Neural progenitor cell (in vitro differentiated cells): Measurements from ENCODE around the gene MGAT4B. TPM values are rescaled to one million over a fixed set of nuclear protein-coding genes. Genes with fewer than 3 reads are reported as not detected.

Experiments
- DNase-seq: peaks from one replicate; pipeline ENCODE4 v3.0.0-alpha.2; 2016; ENCODE audit warnings: low spot score
- H2AFZ ChIP-seq: fragments of 200-600 bp; sonication (generic); replicated peaks from 2 replicates; pipeline ENCODE4 v1.6.1; 2016; ENCODE audit warnings: antibody characterized with exemption
- H3F3A ChIP-seq: fragments of 200-600 bp; sonication (generic); 2 replicates; pipeline ENCODE4 v1.6.1; 2016; ENCODE audit warnings: antibody characterized with exemption, low read depth
- H3K27ac ChIP-seq: fragments of 200-600 bp; sonication (generic); 2 replicates; pipeline ENCODE4 v1.5.1; 2016; ENCODE audit warnings: mild to moderate bottlenecking
- H3K27me3 ChIP-seq: fragments of 200-600 bp; sonication (generic); 2 replicates; pipeline ENCODE4 v1.6.1; 2016; ENCODE audit warnings: mild to moderate bottlenecking, moderate library complexity
- H3K36me3 ChIP-seq: fragments of 200-600 bp; sonication (generic); 2 replicates; pipeline ENCODE4 v1.5.1; 2016
- H3K4me1 ChIP-seq: fragments of 200-600 bp; sonication (generic); 2 replicates; pipeline ENCODE4 v1.6.1; 2016; ENCODE audit warnings: mixed run types
- H3K4me2 ChIP-seq: fragments of 200-600 bp; sonication (generic); 2 replicates; pipeline ENCODE4 v1.6.1; 2016
- H3K4me3 ChIP-seq: fragments of 200-600 bp; sonication (generic); 2 replicates; pipeline ENCODE4 v1.5.1; 2016
- H3K79me2 ChIP-seq: fragments of 200-600 bp; sonication (generic); 2 replicates; pipeline ENCODE4 v1.6.1; 2016; ENCODE audit warnings: low read depth
- H3K9ac ChIP-seq: fragments of 200-600 bp; sonication (generic); 2 replicates; pipeline ENCODE4 v1.6.1; 2016
- H3K9me3 ChIP-seq: fragments of 200-600 bp; sonication (generic); 2 replicates; pipeline ENCODE4 v1.5.1; 2016; ENCODE audit warnings: low read depth
- H4K20me1 ChIP-seq: fragments of 200-600 bp; sonication (generic); 2 replicates; pipeline ENCODE4 v1.6.1; 2016; ENCODE audit warnings: low read depth
- H3K27ac Mint-ChIP-seq: 3 replicates; pipeline ENCODE4 v1.8.0; 2021; ENCODE audit warnings: mixed read lengths
- H3K27me3 Mint-ChIP-seq: 2 replicates; pipeline ENCODE4 v1.8.0; 2022; ENCODE audit warnings: low read depth, mild to moderate bottlenecking, inconsistent platforms, moderate library complexity, mixed read lengths; ENCODE audit not compliant: insufficient read depth
- H3K36me3 Mint-ChIP-seq: 3 replicates; pipeline ENCODE4 v1.8.0; 2021; ENCODE audit warnings: mixed read lengths
- H3K4me1 Mint-ChIP-seq: 3 replicates; pipeline ENCODE4 v1.8.0; 2021; ENCODE audit warnings: mixed read lengths
- H3K4me3 Mint-ChIP-seq: 3 replicates; pipeline ENCODE4 v1.8.0; 2021; ENCODE audit warnings: mild to moderate bottlenecking, moderate library complexity, mixed read lengths
- H3K9me3 Mint-ChIP-seq: 3 replicates; pipeline ENCODE4 v1.8.0; 2020; ENCODE audit warnings: mixed read lengths
- EZH2 ChIP-seq: fragments of 200-600 bp; sonication (generic); IDR thresholded peaks from 2 replicates; pipeline ENCODE4 v1.6.1; 2017; ENCODE audit warnings: antibody characterized with exemption, mild to moderate bottlenecking, moderate library complexity
- EZH2phosphoT487 ChIP-seq: fragments of 200-600 bp; sonication (generic); IDR thresholded peaks from 2 replicates; pipeline ENCODE4 v1.6.1; 2017; ENCODE audit warnings: antibody characterized with exemption
- total RNA-seq: library from RNA; depleted of rRNA; stranded (reverse); fragments of >200 nt; gene quantifications from 2 replicates; pipeline ENCODE4 v1.2.3, GENCODE V29; 2015; ENCODE audit warnings: low replicate concordance
- TF ChIP-seq, protein P1 (sequence below): fragments of 200-600 bp; sonication (generic); IDR thresholded peaks from 2 replicates; pipeline ENCODE4 v1.5.1; 2017; ENCODE audit warnings: antibody characterized with exemption, mild to moderate bottlenecking

The MGAT4B gene
- total RNA-seq, 1 donor from 2014 or later, result 32.1 TPM

DNA sequence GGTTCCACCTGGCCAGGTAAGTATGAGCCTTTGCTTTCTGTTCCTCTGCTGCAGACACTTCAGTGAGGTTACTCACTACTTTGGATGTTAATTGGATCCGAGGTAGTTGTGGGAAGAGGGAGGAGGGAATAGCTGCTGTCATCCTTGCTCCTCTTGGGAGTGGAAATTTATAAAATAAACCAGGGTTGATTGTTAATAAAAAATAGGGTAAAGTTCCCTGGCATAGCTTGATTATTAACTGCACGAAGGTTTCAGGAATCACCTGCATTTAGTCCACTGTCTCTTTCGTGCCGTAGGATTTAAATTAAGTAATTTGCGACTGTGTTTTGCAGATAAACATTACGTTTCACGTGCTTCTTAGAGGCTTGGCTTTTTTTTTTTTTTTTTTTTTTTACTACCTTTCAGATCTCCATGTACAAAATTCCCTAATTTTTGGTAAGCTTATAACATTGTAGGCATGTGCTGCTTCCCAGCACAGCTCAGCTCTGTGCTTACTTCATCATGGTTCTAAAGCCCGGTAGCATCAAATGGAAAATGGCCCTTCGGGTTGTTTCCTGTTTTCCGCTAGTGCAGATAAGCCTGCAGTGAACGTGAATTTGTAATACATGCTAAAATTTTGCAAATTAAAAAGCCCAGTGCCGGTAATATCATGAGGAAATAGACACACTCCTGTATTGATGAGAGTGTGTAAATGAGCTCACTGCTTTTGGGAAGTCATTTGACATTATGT, 39.8 kb downstream of the MGAT4B start:
- peaks cover 15% of the 10 kb centered on the region for H3F3A ChIP-seq
- no peaks in the 10 kb centered on the region for H3K27me3 ChIP-seq
- no peak overlapping the region for H3K27ac ChIP-seq
- H3K79me2 ChIP-seq, result peaks cover 54% of the 10 kb centered on the region
- H3K4me2 ChIP-seq, result no peak overlapping the region
- H2AFZ ChIP-seq, result no peak overlapping the region
- H3K36me3 ChIP-seq, result peaks cover 8% of the 10 kb centered on the region
- H3K36me3 Mint-ChIP-seq, result peaks cover 26% of the 10 kb centered on the region
- no peaks in the 10 kb centered on the region for H3K9me3 ChIP-seq
- H3K27ac Mint-ChIP-seq, result no peak overlapping the region
- no peak overlapping the region for H3K9ac ChIP-seq
- H4K20me1 ChIP-seq, result peaks cover 88% of the 10 kb centered on the region
- TF ChIP-seq EZH2phosphoT487, result no peak
- no peak for TF ChIP-seq EZH2
- TF ChIP-seq, protein P1, sequence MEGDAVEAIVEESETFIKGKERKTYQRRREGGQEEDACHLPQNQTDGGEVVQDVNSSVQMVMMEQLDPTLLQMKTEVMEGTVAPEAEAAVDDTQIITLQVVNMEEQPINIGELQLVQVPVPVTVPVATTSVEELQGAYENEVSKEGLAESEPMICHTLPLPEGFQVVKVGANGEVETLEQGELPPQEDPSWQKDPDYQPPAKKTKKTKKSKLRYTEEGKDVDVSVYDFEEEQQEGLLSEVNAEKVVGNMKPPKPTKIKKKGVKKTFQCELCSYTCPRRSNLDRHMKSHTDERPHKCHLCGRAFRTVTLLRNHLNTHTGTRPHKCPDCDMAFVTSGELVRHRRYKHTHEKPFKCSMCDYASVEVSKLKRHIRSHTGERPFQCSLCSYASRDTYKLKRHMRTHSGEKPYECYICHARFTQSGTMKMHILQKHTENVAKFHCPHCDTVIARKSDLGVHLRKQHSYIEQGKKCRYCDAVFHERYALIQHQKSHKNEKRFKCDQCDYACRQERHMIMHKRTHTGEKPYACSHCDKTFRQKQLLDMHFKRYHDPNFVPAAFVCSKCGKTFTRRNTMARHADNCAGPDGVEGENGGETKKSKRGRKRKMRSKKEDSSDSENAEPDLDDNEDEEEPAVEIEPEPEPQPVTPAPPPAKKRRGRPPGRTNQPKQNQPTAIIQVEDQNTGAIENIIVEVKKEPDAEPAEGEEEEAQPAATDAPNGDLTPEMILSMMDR, result no peak
- DNase-seq, result no peak
- H3K4me1 ChIP-seq, result peaks cover 4% of the 10 kb centered on the region
- no peaks in the 10 kb centered on the region for H3K9me3 Mint-ChIP-seq
- H3K27me3 Mint-ChIP-seq, result no peaks in the 10 kb centered on the region
- no peak overlapping the region for H3K4me3 ChIP-seq
- H3K4me1 Mint-ChIP-seq, result peaks cover 44% of the 10 kb centered on the region
- H3K4me3 Mint-ChIP-seq, result no peak overlapping the region

DNA sequence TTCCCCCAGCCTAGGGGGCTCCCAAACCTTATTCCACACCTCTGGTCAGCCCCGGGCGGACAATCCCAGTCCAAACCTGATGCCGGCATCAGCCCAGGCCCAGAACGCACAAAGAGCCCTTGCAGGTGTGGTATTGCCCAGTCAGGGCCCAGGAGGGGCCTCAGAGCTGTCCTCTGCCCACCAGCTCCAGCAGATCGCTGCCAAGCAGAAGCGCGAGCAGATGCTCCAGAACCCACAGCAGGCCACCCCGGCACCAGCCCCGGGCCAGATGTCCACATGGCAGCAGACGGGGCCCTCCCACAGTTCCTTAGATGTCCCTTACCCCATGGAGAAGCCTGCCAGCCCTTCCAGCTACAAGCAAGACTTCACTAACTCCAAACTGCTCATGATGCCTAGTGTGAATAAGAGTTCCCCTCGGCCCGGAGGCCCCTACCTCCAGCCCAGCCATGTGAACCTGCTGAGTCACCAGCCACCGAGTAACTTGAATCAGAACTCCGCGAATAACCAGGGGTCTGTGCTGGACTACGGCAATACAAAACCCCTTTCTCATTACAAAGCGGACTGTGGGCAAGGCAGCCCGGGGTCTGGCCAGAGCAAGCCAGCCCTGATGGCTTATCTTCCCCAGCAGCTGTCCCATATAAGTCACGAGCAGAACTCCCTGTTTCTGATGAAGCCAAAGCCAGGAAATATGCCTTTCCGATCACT, 40.5 kb downstream of the MGAT4B start:
- H3K79me2 ChIP-seq, result peaks cover 61% of the 10 kb centered on the region
- no peak for DNase-seq
- no peak overlapping the region for H3K9ac ChIP-seq
- H3K9me3 ChIP-seq, result no peaks in the 10 kb centered on the region
- H3K4me1 ChIP-seq, result peaks cover 4% of the 10 kb centered on the region
- H3K36me3 ChIP-seq, result peaks cover 8% of the 10 kb centered on the region
- peaks cover 22% of the 10 kb centered on the region for H3K36me3 Mint-ChIP-seq
- H3K27ac Mint-ChIP-seq, result peak overlapping the region; percentile 79
- no peak for TF ChIP-seq EZH2
- TF ChIP-seq EZH2phosphoT487, result no peak
- TF ChIP-seq, protein P1, result no peak
- peaks cover 95% of the 10 kb centered on the region for H4K20me1 ChIP-seq
- no peak overlapping the region for H3K27ac ChIP-seq
- H3F3A ChIP-seq, result peaks cover 18% of the 10 kb centered on the region
- H3K4me3 ChIP-seq, result no peak overlapping the region
- no peak overlapping the region for H2AFZ ChIP-seq
- H3K4me1 Mint-ChIP-seq, result peaks cover 49% of the 10 kb centered on the region
- H3K4me3 Mint-ChIP-seq, result no peak overlapping the region
- H3K4me2 ChIP-seq, result no peak overlapping the region
- H3K9me3 Mint-ChIP-seq, result no peaks in the 10 kb centered on the region
- no peaks in the 10 kb centered on the region for H3K27me3 Mint-ChIP-seq
- no peaks in the 10 kb centered on the region for H3K27me3 ChIP-seq

DNA sequence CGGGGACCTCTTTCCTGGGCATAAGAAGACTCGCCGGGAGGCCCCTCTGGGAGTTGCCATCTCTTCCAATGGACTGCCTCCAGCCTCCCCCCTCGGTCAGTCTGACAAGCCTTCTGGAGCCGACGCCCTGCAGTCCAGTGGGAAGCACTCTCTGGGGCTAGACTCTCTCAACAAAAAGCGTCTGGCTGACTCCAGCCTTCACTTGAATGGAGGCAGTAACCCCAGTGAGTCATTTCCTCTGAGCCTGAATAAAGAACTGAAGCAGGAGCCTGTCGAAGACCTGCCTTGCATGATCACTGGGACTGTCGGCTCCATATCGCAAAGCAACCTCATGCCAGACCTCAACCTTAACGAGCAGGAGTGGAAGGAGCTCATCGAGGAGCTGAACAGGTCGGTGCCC, 41.3 kb downstream of the MGAT4B start:
- Histone ChIP-seq H3K4me3 (no peak overlapping the region), H3K27ac (no peak overlapping the region), H3K79me2 (peaks cover 67% of the 10 kb centered on the region), H3K4me1 (peaks cover 4% of the 10 kb centered on the region), H3K4me2 (no peak overlapping the region), H2AFZ (no peak overlapping the region), H3F3A (peaks cover 18% of the 10 kb centered on the region), H4K20me1 (peaks cover 93% of the 10 kb centered on the region), H3K9me3 (no peaks in the 10 kb centered on the region), H3K27me3 (no peaks in the 10 kb centered on the region), H3K36me3 (peaks cover 1% of the 10 kb centered on the region), H3K9ac (no peak overlapping the region)
- TF ChIP-seq, protein P1, result no peak
- TF ChIP-seq EZH2phosphoT487, result no peak
- no peak for TF ChIP-seq EZH2
- no peak for DNase-seq
- H3K27ac Mint-ChIP-seq, result peak overlapping the region; percentile 34
- no peak overlapping the region for H3K4me3 Mint-ChIP-seq
- peaks cover 51% of the 10 kb centered on the region for H3K4me1 Mint-ChIP-seq
- H3K9me3 Mint-ChIP-seq, result no peaks in the 10 kb centered on the region
- H3K27me3 Mint-ChIP-seq, result peaks cover under 1% of the 10 kb centered on the region
- peaks cover 15% of the 10 kb centered on the region for H3K36me3 Mint-ChIP-seq
